Stimulated activated CD4-positive, alpha-beta T cell treated with anti-CD3 and anti-CD28 coated beads, Interleukin-15, amount 100 ng/mL, for 48 hours (primary cell): Measurements from ENCODE around the gene OR6V1.
"Not testable (repeated sequence)": the region's sequence is repeated elsewhere in the genome, so short reads cannot be mapped to it uniquely, and the experiment has no call there.

Experiments used
- DNase-seq, 2 donors: peaks; one replicate each; pipeline ENCODE4 v3.0.0-alpha.2; 2020; ENCODE audit warnings: low read depth in 2 of 2

OR6V1 gene

DNA sequence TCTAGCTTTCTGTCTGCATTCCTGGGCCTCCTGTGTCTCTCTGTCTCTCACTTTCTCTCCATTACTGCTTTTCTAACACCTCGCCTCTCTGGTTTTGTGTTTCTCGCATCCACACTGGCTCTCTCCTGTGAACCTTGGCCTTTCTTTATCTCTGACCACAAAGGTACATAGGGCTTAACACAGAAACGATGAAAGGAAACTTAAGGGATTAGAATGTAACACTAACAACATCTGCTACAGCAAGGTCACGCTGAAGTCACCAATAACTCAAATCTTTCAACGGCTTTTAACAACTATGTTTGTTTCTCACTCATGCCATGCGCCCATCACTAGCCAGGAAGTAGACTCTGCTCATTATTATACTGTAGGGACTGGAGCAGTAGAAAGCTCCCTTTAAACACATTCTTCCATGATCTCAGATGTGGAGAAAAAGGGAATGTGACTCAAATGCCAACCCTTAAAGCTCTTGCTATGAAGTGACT, 9.3 kb upstream of the OR6V1 start:
- no peak for DNase-seq

DNA sequence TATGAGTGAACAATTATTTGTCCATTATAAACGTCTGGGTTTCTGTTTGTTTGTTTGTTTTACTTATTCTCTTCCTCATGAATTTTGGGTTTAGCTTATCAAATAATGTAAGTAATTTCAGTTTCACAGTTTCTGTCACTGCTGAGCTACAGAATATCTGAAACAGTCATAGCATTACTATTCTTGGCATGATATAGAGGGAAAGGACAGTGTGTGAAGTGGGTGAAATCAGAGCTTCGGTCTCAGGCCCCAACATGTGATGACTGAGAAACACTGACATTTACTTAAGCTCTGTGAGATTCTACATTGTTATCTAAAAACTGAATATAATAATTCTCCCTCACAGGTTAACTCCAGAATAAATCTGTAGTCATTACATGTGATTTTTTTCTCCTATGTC, 8.8 kb upstream of the OR6V1 start:
- no peak for DNase-seq

DNA sequence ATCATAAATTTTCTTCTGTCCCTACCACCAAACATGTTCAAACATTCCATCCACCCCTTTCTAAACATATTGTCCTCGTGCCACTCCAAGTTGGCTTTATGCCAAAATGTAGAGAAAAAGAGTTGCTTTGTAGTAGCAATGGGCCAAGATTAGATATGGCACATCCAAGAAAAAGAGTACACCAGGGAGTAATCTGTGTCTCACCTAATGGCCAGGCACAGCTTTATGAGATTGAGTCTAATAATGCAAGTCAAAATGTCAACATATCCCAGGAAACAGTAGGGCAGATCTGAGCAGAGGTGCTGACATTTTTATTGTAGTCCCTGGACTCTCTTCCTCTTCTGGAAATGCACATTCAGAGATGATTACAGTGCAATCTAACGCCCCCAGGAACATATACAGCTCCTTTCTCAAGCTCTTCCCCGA, 5.7 kb upstream of the OR6V1 start:
- no peak for DNase-seq

DNA sequence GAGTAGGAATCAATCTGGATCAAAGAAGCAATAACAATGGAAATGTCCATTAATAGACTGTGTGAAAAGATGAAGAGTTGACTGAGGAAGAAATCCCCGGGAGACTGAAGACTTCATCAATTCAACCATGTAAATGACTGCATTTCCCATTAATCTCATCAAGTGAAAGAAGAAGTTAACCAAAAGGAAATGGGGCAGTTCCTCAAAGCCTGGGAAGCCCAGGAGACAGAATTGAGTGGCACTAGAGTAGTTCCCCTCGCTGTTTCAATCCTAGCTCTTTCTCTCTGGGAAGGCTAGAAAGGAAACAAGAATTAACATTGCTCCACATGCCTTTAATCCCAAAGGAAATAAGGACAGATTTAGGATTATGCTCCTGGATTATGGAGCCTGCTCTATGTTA, 4.8 kb upstream of the OR6V1 start:
- DNase-seq, result no peak

DNA sequence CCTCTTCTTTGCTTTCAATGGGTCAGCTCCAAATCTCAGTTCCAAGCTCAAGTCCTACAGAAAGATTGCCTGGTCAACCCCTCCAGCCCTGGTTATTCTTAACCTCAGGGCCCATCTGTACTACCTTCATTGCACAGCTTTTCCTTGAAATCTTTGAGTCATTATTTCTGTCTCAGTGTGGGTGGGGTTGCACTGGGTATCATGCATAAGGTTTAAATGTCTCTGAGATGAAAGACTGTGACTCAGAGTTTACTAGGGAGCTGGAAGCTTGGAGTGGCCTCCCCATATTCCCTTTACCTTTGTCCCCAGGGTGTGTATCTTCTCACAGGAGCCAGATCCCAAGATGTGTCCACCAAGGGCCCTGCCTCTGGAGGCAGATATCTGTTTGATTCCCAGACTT, 3.3 kb upstream of the OR6V1 start:
- DNase-seq, result peak in 1 of 2 donors; percentile 2

DNA sequence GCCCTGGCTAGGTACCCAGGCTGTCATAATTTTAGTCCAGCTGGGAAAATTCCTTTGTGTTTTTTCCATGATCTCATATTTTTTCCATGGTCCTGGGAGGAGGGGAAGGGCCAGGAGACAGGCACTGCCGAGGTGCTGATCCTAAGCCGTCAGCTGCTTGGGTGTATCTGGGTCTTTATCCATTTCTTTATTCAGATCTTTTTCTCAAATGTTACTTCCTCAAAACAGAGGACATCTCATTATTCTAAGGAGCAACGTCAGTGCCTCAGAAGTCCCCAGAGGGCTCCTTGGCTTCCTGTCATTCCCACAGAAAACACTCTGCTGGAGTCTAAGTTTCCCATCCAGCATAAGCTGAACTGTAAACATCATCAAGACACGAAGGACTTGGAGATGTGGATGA, 2.8 kb upstream of the OR6V1 start:
- DNase-seq, result no peak

DNA sequence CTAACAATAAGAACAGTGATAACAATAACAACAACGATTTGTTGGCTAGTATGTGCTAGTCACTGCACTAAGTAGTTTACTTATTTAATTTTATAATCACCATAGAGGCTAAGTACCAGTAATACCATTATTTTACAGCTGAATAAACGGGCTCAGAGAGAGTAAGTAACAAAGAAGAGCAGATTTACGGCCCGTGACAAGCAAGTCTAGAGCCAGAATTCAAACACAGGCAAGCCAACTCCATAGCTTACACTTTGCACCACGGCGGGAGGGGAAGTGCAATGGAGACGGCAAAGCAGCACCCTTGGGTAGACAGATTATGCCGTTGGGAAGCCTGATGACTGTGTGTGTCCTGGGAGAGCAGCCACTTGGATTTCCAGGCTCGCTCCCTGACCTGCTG, 1.2 kb upstream of the OR6V1 start:
- no peak for DNase-seq

DNA sequence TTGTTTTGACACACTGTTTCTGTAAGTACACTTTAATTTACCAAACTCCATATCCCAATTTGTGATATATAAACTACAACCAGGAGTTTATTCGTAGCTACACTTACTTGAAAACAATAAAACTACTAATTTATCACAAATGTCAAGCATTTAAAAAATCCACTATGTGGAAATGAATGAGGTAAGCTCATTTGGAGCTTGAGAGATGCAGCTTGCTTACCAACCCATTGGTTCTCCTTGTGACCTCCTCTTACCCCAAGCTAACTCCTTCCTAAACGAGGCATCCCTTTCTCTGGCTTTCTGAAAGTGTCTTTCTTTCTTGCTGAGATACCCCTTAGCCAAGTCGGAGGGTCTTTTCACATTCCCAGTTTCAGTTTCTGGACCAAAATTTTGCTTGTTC, 2.5 kb downstream of the OR6V1 start:
- DNase-seq, result no peak

DNA sequence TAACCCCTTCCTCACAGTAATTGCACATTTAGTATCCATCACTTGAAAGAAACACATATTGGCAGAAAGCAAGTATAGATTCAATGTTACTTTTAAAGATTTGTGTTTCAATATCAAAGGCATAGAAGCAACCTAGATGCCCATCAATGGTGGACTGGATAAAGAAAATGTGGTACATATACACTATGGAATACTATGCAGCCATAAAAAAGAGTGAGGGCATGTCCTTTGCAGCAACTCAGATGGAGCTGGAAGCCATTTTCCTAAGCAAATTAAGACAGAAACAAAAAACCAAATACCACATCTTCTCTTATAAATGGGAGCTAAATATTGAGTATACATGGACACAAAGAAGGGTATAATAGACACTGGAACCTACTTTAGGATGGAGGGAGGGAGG, 3.6 kb downstream of the OR6V1 start:
- no peak for DNase-seq

DNA sequence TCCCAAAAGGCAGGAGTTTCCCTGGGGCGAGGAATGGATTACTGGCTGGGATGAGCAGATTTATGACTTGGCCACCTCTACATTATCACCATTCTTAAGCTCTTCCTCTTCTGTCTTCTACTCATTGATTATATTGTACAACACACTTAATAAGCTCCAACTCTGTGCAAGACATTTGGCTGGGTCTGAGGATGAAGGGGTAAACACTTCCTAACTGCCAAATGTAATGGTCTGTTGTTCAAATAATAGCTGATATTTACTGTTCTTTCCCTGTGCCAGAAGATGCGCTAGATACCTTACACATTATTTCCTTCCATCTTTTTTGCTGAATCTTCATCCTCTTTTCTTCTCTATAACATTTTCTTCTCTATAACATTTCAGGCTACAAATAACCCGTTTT, 11.6 kb downstream of the OR6V1 start:
- DNase-seq, result no peak

DNA sequence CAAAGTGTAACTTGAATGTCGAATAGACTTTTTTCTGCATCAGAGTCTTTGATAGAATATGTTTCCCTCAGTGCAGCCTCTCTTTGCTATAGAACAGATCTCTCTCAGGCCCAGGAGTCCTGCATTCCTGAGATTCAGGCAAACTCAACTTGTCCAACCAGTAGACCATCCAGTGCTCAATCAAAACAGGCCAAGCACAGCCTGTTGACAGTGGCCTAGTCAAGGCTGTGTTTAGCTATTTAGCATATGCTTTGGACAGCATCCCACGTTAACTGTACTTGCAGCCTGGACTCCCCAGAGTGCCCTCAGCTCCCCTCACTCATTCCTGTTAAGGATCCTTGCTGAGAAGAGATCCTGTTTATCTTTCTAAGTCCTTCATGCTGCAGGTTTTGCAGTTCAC, 16.3 kb downstream of the OR6V1 start:
- DNase-seq, result no peak

DNA sequence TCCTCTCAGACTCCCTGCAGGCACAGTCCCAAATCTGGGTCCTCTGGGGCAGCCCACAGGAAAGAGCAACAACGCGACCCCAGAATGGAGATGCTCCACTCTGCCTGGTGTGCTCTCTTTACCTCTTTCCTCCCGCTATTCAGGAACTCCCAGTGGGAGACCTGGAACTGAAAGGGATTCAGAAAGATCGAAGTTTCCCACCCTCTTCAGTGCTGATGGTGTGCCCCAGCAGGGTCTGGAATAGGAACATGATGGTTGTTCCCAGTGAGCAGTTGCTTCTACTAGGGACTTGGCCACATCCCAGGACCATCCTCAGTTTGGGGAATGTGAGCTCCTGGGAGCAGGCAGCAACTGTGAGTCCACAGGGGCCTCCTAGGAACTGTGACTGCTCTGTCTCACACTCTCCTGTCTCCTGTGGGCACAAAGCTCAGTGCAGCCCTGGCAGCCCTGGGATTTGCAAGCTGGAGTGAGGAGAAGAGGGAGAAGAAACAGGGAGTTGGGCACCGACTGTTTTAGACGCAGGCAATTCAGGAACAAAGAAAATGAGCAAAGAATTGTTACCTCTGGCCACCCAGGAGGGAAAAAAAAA, 17.9 kb downstream of the OR6V1 start:
- no peak for DNase-seq

DNA sequence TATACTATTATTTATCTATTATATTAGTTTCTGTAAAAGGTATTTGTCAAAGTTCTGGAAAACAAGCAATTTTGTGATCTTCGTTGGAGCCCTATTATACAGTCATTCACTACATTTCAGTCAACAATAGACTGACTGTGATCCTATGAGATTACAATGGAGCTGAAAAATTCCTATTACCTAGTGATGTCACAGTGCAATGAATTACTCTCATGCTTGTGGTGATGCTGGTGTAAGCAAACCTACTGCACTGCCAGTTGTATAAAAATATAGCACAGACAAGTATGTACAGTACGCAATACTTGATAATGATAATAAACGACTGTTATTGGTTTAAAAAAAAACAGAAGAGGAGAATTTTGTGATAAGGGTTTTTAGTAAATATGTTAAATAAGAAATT, 21.4 kb downstream of the OR6V1 start:
- DNase-seq, result no peak

DNA sequence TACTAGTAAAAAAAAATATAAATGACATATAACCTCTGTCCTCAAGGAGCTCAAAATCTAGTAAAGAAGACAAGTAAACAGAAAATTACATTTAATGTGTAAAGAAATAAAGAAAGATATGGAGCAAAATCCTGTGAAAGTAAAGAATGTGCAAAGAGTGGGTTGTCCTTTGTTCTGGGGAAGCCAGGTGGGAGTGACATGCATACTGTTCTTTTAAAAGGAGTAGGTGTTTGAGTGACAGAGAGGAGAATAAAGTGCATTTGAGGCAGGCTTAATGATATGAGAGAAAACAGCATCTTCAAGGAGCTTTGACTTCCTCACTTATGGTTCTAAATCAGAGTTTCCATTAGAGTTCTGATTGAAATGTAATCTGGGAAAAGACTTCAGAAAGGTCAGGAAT, 22.0 kb downstream of the OR6V1 start:
- DNase-seq, result no peak

DNA sequence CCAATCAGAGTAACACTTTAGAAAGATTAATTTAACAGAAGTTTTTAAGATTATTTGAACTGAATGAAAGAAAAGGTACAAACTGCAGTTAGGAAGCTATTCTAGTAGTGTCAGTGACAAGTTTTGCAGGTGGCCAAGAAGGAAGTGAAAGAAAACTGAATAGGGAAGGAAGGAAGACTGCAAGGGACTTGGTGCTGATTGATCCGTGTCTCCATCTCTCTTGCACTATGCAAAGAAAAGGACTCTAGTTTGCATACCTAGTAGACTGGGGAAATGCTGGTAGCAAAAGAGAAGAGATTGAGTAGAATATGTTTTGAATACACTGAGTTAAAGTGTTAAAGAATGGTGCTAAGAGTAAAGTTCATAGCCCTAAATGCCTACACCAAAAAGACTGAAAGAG, 33.0 kb downstream of the OR6V1 start:
- no peak for DNase-seq

DNA sequence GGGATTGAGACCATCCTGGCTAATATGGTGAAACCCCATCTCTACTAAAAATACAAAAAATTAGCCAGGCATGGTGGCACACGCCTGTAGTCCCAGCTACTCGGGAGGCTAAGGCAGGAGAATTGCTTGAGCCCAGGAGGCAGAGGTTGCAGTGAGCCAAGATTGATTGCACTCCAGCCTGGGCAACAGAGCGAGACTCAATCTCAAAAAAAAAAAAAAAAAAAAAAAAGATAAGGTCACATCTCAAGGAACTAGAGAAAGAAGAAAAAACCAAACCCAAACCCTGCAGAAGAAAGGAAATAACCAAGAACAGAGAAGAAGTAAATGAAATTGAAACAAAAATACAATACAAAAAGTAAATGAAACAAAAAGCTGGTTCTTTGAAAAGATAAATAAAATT, 33.5 kb downstream of the OR6V1 start:
- not testable (repeated sequence) for DNase-seq

DNA sequence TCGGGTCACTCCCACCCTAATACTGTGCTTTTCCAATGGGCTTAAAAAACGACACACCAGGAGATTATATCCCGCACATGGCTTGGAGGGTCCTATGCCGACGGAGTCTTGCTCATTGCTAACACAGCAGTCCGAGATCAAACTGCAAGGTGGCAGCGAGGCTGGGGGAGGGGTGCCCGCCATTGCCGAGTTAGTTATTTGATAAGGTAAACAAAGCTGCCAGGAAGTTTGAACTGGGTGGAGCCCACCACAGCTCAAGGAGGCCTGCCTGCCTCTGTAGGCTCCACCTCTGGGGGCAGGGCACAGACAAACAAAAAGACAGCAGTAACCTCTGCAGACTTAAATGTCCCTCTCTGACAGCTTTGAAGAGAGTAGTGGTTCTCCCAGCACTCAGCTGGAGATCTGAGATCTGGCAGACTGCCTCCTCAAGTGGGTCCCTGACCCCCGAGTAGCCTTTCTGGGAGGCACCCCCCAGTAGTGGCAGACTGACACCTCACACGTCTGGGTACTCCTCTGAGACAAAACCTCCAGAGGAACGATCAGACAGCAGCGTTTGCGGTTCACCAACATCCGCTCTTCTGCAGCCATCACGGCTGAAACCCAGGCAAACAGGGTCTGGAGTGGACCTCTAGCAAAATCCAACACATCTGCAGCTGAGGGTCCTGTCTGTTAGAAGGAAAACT, 36.5 kb downstream of the OR6V1 start:
- not testable (repeated sequence) for DNase-seq

DNA sequence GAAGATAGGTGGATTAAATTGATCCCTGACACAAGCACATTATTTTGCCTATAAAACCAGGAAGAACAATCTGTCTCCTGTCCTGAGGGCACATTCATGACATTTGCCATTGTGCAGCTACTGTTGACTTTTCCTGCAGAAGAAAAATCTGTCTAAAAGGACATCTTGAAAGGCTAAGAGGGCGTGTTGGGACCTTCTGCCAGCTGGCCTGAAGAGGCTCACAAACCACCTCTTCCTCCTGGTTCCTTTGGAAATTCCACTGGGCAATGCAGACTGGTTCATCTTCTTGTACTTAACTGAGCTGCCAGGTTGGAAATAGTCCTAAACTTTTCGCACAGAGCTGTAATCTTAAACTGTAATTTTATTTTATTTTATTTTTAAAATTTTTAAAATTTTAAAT, 44.0 kb downstream of the OR6V1 start:
- DNase-seq, result no peak

DNA sequence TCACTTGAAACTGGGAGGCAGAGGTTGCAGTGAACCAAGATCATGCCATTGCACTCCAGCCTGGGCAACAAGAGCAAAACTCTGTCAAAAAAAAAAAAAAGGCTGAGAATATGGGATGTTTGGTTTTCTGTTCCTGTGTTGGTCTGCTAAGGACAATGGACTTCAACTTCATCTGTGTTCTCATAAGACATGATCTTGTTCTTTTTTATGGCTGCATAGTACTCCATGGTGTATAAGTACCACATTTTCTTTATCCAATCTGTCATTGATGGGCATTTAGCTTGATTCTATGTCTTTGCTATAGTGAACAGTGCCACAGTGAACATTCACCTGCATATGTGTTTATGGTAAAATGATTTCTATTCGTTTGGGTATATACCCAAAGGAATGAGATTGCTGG, 47.4 kb downstream of the OR6V1 start:
- not testable (repeated sequence) for DNase-seq
